Renal cortex interstitium (tissue), 11 donors: ENCODE data around the gene SLC37A4. TPM values are rescaled to one million over a fixed set of nuclear protein-coding genes. Genes with fewer than 3 reads are reported as not detected.
"Not testable (repeated sequence)": the region's sequence is repeated elsewhere in the genome, so short reads cannot be mapped to it uniquely, and the experiment has no call there.

Source experiments
- DNase-seq, 11 donors: peaks; one replicate each; pipeline ENCODE4 v3.0.0-alpha.2; 2013; ENCODE audit warnings: low read depth in 9 of 11, low spot score in 4 of 11; ENCODE audit errors: extremely low read depth in 1 of 11
- polyA plus RNA-seq, 3 donors: library from polyadenylated mRNA; unstranded; fragments of 120-200 nt; gene quantifications; one replicate each; pipeline ENCODE4 v1.2.1, GENCODE V29; 2013; ENCODE audit not compliant: insufficient read length in 3 of 3

The SLC37A4 gene
- polyA plus RNA-seq, 3 donors: 95.1 to 108 (median 103) TPM

DNA sequence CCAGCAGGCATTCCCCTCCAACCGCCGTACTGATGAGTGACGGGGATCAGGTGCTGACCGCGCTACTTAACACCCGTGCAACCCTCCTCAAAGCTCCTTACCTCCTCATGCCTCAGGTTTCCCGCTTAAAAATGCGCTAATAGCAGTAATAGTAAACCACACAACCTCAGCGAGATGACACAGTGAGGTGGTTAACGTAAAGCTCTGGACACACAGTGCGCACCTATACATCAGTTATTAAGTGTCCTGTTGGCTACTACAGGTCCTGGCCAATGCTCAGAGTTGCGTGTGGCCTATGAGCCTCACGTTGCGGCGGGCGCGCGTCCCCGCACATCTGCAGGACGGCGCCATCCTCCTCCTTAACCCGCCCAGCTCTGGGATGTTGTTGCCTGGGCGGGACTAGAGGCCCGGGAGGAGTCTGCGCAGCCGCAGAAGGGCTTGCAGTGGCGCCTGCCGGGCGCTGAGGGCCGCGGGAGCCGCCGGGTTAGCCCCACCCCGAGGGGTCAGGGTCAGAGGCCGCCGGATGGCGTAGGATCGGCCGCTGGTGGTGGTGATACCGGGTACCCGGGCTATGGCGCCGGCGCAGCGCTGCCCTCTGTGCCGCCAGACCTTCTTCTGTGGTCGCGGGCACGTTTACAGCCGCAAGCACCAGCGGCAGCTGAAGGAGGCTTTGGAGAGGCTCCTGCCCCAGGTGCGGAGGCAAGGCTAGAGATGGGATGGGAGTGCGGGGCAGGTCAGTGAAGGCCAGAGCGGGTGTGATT lies 32.9 kb downstream of the SLC37A4 start, which contains the start of gene CENATAC:
Gene CENATAC (plus strand): TSS at position 512 of the 761 bp plus-strand sequence. CDS start 60 bp downstream, at position 572.
- DNase-seq: peak; percentile 66 to 90 (median 89)

DNA sequence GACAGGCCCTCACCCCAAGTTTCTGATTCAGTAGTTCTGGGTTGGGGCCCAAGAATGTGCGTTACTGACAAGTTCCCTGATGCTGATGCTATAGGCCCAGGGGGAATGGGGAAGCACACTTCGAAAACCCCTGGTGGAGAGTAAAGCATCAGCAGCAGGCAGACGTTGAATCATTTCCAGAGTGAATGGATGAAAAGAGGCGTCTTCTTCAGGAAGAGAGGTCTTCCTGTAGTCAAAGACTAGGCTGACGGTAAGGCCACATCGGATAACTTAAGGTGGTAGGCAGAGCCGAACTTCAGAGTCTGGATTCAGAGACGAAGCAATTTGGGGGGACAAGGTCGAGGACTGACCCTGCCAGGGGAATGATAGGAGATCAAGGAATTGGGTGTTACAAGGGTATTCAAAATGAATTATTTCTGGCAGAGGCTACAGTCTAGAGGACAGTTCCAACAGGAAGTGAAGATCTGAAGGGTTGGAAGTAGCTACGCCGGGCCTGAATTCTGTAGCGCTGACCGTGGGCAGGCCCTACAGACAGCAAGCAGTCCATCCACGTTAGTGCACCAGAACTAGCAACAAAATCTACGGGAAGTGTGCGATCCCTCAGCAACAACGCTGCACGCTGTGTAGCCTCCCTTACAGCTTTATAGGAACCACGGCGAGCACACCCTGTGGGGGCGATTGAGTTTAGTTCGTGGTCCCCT lies 33.6 kb downstream of the SLC37A4 start:
- DNase-seq: no peak

DNA sequence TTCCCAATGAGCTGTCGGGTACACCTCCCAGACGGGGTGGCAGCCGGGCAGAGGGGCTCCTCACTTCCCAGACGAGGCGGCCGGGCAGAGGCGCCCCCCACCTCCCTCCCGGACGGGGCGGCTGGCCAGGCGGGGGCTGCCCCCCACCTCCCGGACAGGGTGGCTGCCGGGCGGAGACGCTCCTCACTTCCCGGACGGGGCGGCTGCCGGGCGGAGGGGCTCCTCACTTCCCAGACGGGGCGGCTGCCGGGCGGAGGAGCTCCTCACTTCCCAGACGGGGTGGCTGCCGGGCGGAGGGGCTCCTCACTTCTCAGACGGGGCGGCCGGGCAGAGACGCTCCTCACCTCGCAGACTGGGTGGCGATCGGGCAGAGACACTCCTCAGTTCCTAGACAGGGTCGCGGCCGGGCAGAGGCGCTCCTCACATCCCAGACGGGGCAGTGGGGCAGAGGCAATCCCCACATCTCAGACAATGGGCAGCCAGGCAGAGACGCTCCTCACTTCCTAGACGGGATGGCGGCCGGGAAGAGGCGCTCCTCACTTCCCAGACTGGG lies 39.1 kb downstream of the SLC37A4 start:
- not testable (repeated sequence) for DNase-seq

DNA sequence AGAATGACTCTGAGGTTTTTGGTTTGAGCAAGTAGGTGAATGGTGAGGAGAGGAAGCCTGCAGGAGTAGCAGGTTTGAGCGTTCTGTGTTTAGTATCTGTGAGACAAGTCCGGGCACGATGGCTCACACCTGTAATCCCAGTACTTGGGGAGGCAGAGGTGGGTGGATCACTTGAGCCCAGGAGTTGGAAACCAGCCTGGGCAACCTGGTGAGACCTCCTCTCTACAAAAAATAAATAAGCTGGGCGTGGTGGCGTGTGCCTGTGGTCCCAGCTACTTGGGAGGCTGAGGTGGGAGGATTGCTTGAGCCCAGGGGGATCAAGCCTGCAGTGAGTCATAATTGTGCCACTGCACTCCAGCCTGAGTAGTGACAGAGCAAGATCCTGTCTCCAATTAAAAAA lies 42.4 kb downstream of the SLC37A4 start:
- no peak for DNase-seq

DNA sequence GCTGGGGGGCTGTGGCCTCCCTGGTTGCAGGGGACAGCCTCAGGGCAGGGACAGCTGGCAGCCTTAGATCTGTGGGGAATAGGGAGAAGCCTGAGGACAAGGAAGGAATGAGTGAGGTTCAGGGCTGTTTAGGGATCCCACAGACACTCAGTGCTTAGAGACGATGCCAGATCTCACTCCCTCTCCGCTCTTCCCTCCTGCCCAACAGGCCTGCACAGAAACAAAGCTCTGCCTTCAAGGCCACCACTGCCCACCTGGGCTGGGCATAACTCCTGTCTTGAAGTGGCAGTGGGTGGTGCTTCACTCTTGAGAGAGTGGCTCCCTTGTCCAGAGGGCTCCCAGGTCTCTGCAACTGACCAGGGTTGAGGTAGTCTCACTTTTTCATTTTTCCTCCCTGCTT lies 45.9 kb downstream of the SLC37A4 start:
- DNase-seq: no peak

DNA sequence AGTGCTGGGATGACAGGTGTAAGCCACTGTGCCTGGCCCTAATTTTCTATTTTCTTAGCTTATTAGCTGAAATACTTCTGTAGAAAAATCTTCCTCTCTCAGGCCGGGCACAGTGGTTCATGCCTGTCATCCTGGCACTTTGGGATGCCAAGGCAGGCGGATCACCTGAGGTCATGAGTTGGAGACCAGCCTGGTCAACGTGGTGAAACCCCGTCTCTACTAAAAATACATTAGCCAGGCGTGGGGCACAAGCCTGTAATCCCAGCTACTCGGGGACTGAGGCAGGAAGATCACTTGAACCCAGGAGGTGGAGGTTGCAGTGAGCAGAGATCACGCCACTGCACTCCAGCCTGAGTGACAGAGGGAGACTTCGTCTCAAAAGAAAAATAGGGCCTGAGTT lies 46.3 kb downstream of the SLC37A4 start:
- not testable (repeated sequence) for DNase-seq

DNA sequence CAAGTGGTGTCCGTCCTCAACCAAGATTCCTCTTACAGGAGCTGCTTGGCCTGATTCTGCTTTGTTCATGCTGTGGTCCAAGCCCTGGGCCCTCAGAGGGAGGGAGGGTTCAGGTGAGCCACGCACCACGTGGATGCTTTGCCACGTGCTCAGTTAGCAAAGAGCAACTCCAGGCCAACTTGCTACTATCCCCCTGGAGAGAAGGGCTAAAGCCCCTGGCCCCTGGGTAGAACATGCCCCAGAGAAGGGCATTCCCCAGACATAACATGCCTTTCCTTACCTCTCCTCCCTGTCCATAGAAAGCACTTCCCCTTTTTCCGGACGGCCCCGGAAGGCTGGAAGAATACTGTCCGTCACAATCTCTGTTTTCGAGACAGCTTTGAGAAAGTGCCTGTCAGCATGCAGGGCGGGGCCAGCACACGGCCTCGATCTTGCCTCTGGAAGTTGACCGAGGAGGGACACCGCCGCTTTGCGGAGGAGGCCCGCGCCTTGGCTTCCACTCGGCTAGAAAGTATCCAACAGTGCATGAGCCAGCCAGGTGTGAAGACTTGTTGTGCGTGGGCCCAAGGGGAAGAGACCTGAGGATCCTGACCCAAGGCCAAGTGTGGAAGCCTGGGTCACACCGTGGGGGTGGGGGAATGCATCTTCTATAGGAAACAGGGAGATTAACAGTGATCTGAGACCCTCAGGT lies 50.3 kb downstream of the SLC37A4 start:
- peak in 2 of 11 donors; percentile 24 to 39 for DNase-seq

DNA sequence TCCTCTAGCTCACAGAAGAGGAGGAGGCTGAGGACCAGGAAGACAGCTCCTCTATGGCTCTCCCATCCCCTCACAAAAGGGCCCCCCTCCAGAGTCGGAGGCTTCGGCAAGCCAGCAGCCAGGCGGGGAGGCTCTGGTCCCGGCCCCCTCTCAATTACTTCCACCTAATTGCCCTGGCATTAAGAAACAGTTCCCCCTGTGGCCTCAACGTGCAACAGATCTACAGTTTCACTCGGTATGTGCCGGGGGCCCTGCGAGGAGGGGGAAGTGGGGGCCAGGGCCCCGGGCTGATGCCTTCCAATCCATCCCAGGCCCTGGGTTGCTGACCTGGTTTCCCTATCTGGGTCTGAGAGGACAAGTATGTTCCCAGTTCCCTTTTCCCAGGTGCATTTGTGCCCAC lies 51.2 kb downstream of the SLC37A4 start:
- DNase-seq: peak in 1 of 11 donors; percentile 14

DNA sequence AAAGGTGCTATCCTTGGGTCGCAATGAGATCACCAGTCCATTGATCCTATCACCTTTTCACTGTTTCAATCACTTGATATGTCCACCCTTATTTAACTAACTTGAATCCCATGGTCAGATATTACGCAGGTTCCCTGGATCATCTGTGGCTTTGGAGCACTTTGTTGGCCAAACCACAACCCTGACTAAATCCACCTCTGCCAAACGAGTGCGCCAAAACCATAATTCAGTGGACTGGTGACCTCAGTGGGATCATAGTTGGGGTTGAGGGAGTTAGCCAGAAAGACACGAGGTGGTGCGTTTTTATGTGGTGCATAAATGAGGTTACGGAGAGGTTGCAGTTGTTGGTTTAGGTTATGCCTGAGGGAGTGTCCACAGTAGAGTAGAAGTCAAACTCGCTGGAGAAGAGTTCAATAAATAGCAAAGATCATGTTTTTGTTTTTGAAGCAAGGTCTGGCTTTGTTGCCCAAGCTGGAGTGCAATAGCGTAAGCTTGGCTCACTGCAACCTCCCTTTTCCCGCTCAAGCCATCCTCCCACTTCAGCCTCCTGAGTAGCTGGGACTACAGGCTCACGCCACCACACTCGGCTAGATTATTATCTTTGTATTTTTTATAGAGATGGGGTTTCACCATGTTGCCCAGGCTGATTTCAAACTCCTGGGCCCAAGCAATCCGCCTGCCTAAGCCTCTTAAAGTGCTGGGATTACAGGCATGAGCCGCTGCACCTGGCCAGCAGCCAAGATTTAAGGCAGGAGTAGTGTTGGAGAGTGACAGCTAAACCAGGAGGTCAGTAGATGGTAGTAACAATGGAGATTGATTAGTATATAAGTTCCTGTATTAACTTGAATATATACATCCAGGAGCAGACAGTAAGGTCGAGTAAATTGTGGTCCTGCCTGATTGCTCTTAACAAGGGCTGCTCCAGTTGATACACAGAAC lies 54.6 kb downstream of the SLC37A4 start:
- DNase-seq: no peak

Other genes starting within 250 kb of the SLC37A4 start
- gene DDX6, start 239.7 kb downstream of the SLC37A4 start, polyA plus RNA-seq: 100 to 1,000 TPM; 128 to 145 (median 132) TPM
- not detected for gene CXCR5, start 147.0 kb downstream of the SLC37A4 start, polyA plus RNA-seq
- 10 to 100 TPM; 23.8 to 35.7 (median 33.5) TPM for gene BCL9L, start 105.0 kb downstream of the SLC37A4 start, polyA plus RNA-seq
- gene UPK2, start 74.6 kb downstream of the SLC37A4 start, polyA plus RNA-seq: 1 to 10 TPM; 3.5 to 6.0 (median 5.9) TPM
- gene FOXR1, start 59.1 kb downstream of the SLC37A4 start, polyA plus RNA-seq: under 1 TPM in 1 of 3 donors, not detected in 2; 0.14 TPM
- 10 to 100 TPM; 17.2 to 46.3 (median 22.0) TPM for gene CENATAC, start 32.7 kb downstream of the SLC37A4 start, polyA plus RNA-seq
- 1,000 to 10,000 TPM; 1,021 to 1,242 (median 1,207) TPM for gene RPS25, start 12.5 kb downstream of the SLC37A4 start, polyA plus RNA-seq
- 100 to 1,000 TPM in 2 of 3 donors, 10 to 100 TPM in 1; 91.1 to 115 (median 102) TPM for gene TRAPPC4, start 12.1 kb downstream of the SLC37A4 start, polyA plus RNA-seq
- 100 to 1,000 TPM; 119 to 133 (median 120) TPM for gene HYOU1, start 26.3 kb upstream of the SLC37A4 start, polyA plus RNA-seq
- gene VPS11, start 36.9 kb upstream of the SLC37A4 start, polyA plus RNA-seq: 10 to 100 TPM; 49.5 to 62.6 (median 53.6) TPM
- 10 to 100 TPM; 27.2 to 30.9 (median 30.0) TPM for gene HMBS, start 54.0 kb upstream of the SLC37A4 start, polyA plus RNA-seq
- gene DPAGT1, start 71.0 kb upstream of the SLC37A4 start, polyA plus RNA-seq: 10 to 100 TPM; 58.1 to 59.4 (median 58.1) TPM
- 10 to 100 TPM in 2 of 3 donors, 1 to 10 TPM in 1; 8.7 to 11.0 (median 10.8) TPM for gene C2CD2L, start 76.5 kb upstream of the SLC37A4 start, polyA plus RNA-seq
- 10 to 100 TPM; 28.2 to 42.9 (median 29.1) TPM for gene HINFP, start 90.7 kb upstream of the SLC37A4 start, polyA plus RNA-seq
- gene ABCG4, start 118.2 kb upstream of the SLC37A4 start, polyA plus RNA-seq: 1 to 10 TPM in 2 of 3 donors, under 1 TPM in 1; 0.72 to 1.2 (median 1.1) TPM
- gene NLRX1, start 137.8 kb upstream of the SLC37A4 start, polyA plus RNA-seq: 10 to 100 TPM in 2 of 3 donors, 1 to 10 TPM in 1; 8.9 to 15.1 (median 12.0) TPM
- gene NHERF4, start 154.6 kb upstream of the SLC37A4 start, polyA plus RNA-seq: 10 to 100 TPM; 14.6 to 20.6 (median 17.1) TPM
- 10 to 100 TPM; 16.6 to 23.2 (median 20.3) TPM for gene CBL, start 175.5 kb upstream of the SLC37A4 start, polyA plus RNA-seq